ENCODE data around the gene MMP20.

The MMP20 gene

DNA sequence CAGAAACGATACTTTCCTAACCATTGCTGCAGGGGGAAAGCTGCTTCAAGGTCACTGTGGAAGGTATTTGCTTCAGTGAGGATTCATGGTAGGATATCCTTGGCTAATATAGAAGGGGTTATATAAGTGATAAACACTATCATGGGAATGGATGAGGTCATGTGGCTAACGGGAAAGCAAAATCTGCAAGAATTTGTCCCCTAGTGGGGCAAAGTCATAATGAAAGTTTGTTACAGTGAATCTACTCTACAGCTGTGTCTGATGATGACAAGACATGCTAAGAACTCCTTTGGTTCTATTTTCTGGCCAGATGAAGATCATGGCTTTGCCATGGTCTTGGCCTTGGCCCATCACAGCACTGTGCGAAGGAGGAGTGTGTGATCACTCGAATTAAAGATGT lies 13.8 kb downstream of the MMP20 start (continued):
- TF ChIP-seq, protein P1, sequence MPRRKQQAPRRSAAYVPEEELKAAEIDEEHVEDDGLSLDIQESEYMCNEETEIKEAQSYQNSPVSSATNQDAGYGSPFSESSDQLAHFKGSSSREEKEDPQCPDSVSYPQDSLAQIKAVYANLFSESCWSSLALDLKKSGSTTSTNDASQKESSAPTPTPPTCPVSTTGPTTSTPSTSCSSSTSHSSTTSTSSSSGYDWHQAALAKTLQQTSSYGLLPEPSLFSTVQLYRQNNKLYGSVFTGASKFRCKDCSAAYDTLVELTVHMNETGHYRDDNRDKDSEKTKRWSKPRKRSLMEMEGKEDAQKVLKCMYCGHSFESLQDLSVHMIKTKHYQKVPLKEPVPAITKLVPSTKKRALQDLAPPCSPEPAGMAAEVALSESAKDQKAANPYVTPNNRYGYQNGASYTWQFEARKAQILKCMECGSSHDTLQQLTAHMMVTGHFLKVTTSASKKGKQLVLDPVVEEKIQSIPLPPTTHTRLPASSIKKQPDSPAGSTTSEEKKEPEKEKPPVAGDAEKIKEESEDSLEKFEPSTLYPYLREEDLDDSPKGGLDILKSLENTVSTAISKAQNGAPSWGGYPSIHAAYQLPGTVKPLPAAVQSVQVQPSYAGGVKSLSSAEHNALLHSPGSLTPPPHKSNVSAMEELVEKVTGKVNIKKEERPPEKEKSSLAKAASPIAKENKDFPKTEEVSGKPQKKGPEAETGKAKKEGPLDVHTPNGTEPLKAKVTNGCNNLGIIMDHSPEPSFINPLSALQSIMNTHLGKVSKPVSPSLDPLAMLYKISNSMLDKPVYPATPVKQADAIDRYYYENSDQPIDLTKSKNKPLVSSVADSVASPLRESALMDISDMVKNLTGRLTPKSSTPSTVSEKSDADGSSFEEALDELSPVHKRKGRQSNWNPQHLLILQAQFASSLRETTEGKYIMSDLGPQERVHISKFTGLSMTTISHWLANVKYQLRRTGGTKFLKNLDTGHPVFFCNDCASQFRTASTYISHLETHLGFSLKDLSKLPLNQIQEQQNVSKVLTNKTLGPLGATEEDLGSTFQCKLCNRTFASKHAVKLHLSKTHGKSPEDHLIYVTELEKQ (tag by site-specific recombination; IDR thresholded peaks at IDR 0.05; ENCODE audit: borderline replicate concordance), result no peak
- TF ChIP-seq ZNF155 (tag by site-specific recombination; IDR thresholded peaks at IDR 0.05), result no peak
- TF ChIP-seq REPIN1 (tag by site-specific recombination; IDR thresholded peaks at IDR 0.05; ENCODE audit: low read depth), result no peak
- TF ChIP-seq GLIS2 (tag by site-specific recombination; IDR thresholded peaks at IDR 0.05), result no peak

DNA sequence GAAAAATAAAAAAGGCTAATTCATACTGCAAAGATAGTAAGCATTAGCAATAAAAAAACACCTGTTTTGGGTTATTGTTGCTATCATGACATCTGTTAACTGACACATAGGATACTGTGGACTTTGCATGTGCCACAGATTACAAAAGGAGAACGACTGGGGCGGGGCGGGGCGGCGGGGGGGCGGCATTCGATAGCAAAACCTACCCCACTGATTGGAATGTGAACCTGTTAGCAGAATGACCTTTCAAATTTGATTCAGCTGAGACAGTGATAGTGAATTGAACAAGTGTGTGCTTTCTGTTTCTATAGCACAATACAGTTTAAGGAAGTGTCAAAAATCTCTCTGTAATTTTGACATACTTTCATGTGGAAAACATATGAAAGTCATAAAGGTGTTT lies 14.9 kb downstream of the MMP20 start:
- H3K27ac ChIP-seq (ENCODE audit: extremely low read depth, low read depth, low read length), result no peak overlapping the region
- CTCF ChIA-PET, result interaction anchor here (0.7 to 1.4 kb wide), 4 partner anchors 32 to 327 kb away, joined by 3 to 6 read pairs (median 4); no protein-coding TSS in a partner anchor
- TF ChIP-seq ZNF221 (tag by site-specific recombination; IDR thresholded peaks at IDR 0.05; ENCODE audit: borderline replicate concordance) (no peak), EGR2 (tag by site-specific recombination; IDR thresholded peaks at IDR 0.05; ENCODE audit: low read depth) (no peak), ZNF133 (tag by site-specific recombination; IDR thresholded peaks at IDR 0.05) (no peak), OVOL3 (tag by site-specific recombination; IDR thresholded peaks at IDR 0.05) (no peak), ZNF211 (tag by site-specific recombination; IDR thresholded peaks at IDR 0.05; ENCODE audit: low read depth) (no peak), TCF7L2 (IDR thresholded peaks at IDR 0.05; ENCODE audit: borderline replicate concordance, low read depth, low read length) (no peak), ZNF121 (tag by site-specific recombination; IDR thresholded peaks at IDR 0.05) (no peak), ZNF530 (tag by site-specific recombination; IDR thresholded peaks at IDR 0.05; ENCODE audit: low read depth) (no peak), ZNF549 (tag by site-specific recombination; IDR thresholded peaks at IDR 0.05) (no peak), ZNF292 (tag by site-specific recombination; IDR thresholded peaks at IDR 0.05; ENCODE audit: borderline replicate concordance, low read depth) (no peak), ZNF350 (tag by site-specific recombination; IDR thresholded peaks at IDR 0.05) (no peak), ZNF664 (tag by site-specific recombination; IDR thresholded peaks at IDR 0.05) (no peak), ZNF473 (tag by site-specific recombination; IDR thresholded peaks at IDR 0.05) (no peak), HOXC10 (CRISPR knock-in tag; IDR thresholded peaks at IDR 0.05) (no peak), ZFP37 (tag by site-specific recombination; IDR thresholded peaks at IDR 0.05) (no peak), ZNF558 (tag by site-specific recombination; IDR thresholded peaks at IDR 0.05) (no peak)
- TF ChIP-seq, protein P2, sequence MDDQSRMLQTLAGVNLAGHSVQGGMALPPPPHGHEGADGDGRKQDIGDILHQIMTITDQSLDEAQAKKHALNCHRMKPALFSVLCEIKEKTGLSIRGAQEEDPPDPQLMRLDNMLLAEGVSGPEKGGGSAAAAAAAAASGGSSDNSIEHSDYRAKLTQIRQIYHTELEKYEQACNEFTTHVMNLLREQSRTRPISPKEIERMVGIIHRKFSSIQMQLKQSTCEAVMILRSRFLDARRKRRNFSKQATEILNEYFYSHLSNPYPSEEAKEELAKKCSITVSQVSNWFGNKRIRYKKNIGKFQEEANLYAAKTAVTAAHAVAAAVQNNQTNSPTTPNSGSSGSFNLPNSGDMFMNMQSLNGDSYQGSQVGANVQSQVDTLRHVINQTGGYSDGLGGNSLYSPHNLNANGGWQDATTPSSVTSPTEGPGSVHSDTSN (CRISPR knock-in tag; IDR thresholded peaks at IDR 0.05), result no peak
- TF ChIP-seq, protein P3, sequence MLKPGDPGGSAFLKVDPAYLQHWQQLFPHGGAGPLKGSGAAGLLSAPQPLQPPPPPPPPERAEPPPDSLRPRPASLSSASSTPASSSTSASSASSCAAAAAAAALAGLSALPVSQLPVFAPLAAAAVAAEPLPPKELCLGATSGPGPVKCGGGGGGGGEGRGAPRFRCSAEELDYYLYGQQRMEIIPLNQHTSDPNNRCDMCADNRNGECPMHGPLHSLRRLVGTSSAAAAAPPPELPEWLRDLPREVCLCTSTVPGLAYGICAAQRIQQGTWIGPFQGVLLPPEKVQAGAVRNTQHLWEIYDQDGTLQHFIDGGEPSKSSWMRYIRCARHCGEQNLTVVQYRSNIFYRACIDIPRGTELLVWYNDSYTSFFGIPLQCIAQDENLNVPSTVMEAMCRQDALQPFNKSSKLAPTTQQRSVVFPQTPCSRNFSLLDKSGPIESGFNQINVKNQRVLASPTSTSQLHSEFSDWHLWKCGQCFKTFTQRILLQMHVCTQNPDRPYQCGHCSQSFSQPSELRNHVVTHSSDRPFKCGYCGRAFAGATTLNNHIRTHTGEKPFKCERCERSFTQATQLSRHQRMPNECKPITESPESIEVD (tag by site-specific recombination; IDR thresholded peaks at IDR 0.05), result no peak
- TF ChIP-seq, protein P4, sequence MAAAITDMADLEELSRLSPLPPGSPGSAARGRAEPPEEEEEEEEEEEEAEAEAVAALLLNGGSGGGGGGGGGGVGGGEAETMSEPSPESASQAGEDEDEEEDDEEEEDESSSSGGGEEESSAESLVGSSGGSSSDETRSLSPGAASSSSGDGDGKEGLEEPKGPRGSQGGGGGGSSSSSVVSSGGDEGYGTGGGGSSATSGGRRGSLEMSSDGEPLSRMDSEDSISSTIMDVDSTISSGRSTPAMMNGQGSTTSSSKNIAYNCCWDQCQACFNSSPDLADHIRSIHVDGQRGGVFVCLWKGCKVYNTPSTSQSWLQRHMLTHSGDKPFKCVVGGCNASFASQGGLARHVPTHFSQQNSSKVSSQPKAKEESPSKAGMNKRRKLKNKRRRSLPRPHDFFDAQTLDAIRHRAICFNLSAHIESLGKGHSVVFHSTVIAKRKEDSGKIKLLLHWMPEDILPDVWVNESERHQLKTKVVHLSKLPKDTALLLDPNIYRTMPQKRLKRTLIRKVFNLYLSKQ (tag by site-specific recombination; IDR thresholded peaks at IDR 0.05; ENCODE audit: borderline replicate concordance), result no peak
- TF ChIP-seq, protein P5, sequence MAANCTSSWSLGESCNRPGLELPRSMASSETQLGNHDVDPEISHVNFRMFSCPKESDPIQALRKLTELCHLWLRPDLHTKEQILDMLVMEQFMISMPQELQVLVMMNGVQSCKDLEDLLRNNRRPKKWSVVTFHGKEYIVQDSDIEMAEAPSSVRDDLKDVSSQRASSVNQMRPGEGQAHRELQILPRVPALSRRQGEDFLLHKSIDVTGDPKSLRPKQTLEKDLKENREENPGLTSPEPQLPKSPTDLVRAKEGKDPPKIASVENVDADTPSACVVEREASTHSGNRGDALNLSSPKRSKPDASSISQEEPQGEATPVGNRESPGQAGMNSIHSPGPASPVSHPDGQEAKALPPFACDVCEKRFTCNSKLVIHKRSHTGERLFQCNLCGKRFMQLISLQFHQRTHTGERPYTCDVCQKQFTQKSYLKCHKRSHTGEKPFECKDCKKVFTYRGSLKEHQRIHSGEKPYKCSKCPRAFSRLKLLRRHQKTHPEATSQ (tag by site-specific recombination; IDR thresholded peaks at IDR 0.05), result no peak
- no peaks in the 10 kb centered on the region for H3K4me1 ChIP-seq (ENCODE audit: control insufficient read depth, insufficient read depth, low read length)
- no peaks in the 10 kb centered on the region for H3K9me3 ChIP-seq (ENCODE audit: control insufficient read depth, insufficient read depth, low read depth, low read length)
- POLR2A ChIA-PET, result no interaction called here
- no peaks in the 10 kb centered on the region for H3K36me3 ChIP-seq (ENCODE audit: control insufficient read depth in 2 of 2, insufficient read depth in 1 of 2, low read length in 2 of 2)
- H3K4me3 ChIP-seq (ENCODE audit: low read depth, low read length), result no peak overlapping the region

Data from HEK293 (cell line).